HG02610 (cell line): ENCODE results near the gene BPIFB4.

ENCODE experiments used
- ATAC-seq: cut with Tn5 transposase; IDR thresholded peaks from one replicate; pipeline ENCODE4 v1.9.1; 2021; ENCODE audit warnings: mild to moderate bottlenecking, moderate library complexity; ENCODE audit not compliant: unreplicated experiment

Gene BPIFB4

GRCh38 chr20:33061658-33062028 is 17.8 kb upstream of the BPIFB4 start:
- ATAC-seq: no peak

GRCh38 chr20:33062105-33062824 is 17.2 kb upstream of the BPIFB4 start:
- no peak for ATAC-seq

GRCh38 chr20:33062825-33063149 is 16.7 kb upstream of the BPIFB4 start:
- ATAC-seq: no peak

GRCh38 chr20:33063271-33063670 is 16.2 kb upstream of the BPIFB4 start:
- no peak for ATAC-seq

GRCh38 chr20:33064572-33065287 is 14.7 kb upstream of the BPIFB4 start:
- ATAC-seq: no peak

- no peak for ATAC-seq
Measured at GRCh38 chr20:33065785-33066184, 13.7 kb upstream of the BPIFB4 start.

GRCh38 chr20:33067806-33068205 is 11.6 kb upstream of the BPIFB4 start:
- no peak for ATAC-seq

- ATAC-seq: no peak
Measured at GRCh38 chr20:33068251-33068939, 11.0 kb upstream of the BPIFB4 start.

- no peak for ATAC-seq
Measured at GRCh38 chr20:33069673-33070072, 9.8 kb upstream of the BPIFB4 start.

- ATAC-seq: no peak
Measured at GRCh38 chr20:33070111-33071053, 9.1 kb upstream of the BPIFB4 start.

- no peak for ATAC-seq
Measured at GRCh38 chr20:33071198-33071597, 8.2 kb upstream of the BPIFB4 start.

GRCh38 chr20:33072362-33072761 is 7.1 kb upstream of the BPIFB4 start:
- no peak for ATAC-seq

- ATAC-seq: no peak
Measured at GRCh38 chr20:33072813-33073212, 6.6 kb upstream of the BPIFB4 start.

- ATAC-seq: no peak
Measured at GRCh38 chr20:33074675-33075074, 4.8 kb upstream of the BPIFB4 start.

GRCh38 chr20:33075281-33075680 is 4.2 kb upstream of the BPIFB4 start:
- ATAC-seq: no peak

- no peak for ATAC-seq
Measured at GRCh38 chr20:33076662-33077372, 2.6 kb upstream of the BPIFB4 start.

- ATAC-seq: no peak
Measured at GRCh38 chr20:33081411-33082154, 2.1 kb downstream of the BPIFB4 start.

GRCh38 chr20:33082546-33082945 is 3.1 kb downstream of the BPIFB4 start:
- no peak for ATAC-seq

GRCh38 chr20:33083544-33084340 is 4.3 kb downstream of the BPIFB4 start:
- ATAC-seq: no peak
